Activated CD4-positive, CD25-positive, alpha-beta regulatory T cell treated with anti-CD3 and anti-CD28 coated beads, Interleukin-2, amount 50 U/mL, for 72 hours (primary cell): Measurements from ENCODE around the gene GNG7.
"Not testable (repeated sequence)": the region's sequence is repeated elsewhere in the genome, so short reads cannot be mapped to it uniquely, and the experiment has no call there.

Experiments used
- DNase-seq: peaks from one replicate; pipeline ENCODE4 v3.0.0; 2021

The GNG7 gene

DNA sequence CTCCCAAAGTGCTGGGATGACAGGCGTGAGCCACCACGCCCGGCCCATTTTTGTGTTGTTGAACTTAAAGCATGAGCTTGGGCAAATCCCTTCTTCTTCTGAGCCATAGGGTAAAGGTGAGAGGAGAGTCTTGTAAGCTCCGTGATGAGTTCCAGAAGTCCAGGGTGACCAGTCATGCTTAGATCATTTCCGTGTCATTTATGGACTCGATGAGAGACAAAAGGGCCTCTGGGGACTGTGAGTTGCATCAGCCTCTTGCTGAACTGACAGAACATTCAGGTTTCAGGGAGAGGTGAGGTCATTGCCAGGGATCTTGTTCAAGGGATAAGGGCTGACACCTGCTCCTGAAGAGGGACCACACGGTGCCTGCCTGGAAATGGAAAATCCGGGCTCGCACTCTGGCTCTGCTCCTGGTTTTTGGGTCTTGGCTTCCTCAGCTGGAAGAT, 173.0 kb downstream of the GNG7 start:
- DNase-seq, result no peak

DNA sequence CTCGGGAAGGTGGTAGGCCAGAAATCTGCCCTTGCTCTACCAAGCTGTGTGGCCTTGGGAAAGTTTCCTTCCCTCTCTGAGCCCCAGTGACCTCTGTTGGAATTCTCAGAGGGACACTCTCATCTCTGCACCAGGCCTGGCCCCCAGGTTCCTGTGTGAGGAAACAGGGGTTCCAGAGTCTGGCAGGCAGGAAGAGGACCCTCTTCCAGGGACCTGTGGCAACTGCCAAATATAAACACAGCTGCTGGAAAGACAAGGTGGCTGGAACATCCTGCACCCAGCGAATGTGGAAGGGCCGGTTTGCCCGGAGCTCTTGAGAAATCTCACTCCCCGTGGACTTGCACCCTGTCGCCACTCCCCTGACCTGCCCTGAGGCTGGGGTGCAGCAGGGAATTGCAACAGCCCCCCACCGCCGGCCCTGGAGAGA, 173.8 kb downstream of the GNG7 start:
- no peak for DNase-seq

DNA sequence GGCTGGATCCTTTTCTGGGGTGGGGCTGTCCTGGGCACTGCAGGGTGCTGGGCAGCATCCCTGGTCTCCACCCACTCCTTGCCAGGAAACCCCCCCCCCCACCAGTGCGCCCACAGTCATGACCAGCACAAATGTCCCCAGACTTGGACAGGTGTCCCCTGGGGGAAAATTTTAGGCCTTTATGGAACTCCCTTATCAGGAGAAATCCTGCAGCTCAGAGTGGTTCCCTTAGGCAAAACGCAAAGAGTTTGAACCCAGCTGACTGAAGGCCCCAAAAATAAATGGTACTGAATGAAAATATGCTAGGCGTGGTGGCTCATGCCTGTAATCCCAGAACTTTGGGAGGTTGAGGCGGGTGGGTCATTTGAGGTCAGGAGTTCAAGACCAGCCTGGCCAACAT, 174.8 kb downstream of the GNG7 start:
- DNase-seq, result no peak

- no peak for DNase-seq
These were observed 175.3 kb downstream of the GNG7 start for GRCh38 chr19:2527171-2527570.

DNA sequence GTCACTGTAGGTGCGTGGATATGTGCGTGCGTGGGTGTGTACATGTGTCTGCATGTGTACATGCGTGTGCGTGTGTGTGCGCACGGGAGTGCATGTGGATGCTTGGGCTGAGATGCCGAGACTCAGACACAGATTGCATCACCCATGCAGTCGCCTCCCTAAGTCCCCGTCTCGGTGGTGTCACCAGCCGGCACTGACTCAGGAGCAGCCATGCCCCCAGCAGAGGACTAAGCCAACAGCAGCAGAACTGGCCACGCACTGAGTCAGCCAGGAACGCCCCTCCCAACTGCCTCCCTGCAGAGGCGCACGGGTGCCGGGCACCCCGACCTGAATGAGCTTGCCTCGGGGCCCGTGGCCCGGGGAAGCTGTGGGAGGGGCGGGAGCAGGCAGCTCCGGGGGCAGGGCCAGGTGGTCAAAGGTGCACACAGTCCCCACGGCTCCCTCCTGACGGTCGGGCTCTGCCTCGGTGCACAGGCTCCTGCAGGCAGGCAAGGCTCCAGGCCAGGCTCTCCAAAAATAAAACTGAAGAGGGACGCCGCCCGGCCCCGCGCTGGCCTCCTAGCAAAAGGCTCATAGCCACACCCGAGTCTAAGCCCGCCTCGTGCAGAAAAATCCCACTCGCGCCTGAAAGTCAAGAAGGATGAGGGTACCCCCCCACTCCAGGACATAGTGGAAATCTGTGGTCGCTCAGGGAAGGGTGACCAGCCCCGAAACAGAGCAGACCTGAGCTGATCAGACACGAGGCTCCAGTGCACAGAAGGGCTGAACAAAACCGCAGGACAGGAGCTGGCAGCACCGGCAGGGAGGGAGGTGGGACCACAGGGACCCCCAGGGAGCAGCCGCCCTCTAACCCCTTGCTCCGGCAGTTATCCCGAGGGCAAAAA, 177.4 kb downstream of the GNG7 start:
- no peak for DNase-seq

DNA sequence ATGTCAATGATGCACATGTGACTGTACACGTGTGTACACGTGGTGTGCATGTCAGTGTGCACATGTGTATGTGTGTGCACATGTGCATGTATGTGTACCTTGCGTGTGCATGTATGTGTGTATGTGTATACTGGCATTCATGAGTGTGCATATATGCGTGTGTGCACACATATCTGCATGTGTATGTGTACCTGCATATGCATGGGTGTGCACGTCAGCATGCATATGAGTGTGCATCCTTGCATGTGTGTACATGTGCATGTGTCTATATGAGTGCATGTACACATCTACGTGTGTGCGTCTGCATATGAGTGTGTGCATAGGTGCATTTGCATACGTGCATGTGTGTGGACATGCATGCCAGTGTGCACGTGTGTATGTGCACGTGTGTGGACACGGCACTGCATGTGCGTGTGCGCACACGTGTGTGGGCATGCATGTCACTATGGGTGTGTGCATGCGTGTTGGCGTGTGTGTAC, 178.1 kb downstream of the GNG7 start:
- DNase-seq, result no peak

- no peak for DNase-seq
These were observed 178.7 kb downstream of the GNG7 start for GRCh38 chr19:2523630-2524311.

DNA sequence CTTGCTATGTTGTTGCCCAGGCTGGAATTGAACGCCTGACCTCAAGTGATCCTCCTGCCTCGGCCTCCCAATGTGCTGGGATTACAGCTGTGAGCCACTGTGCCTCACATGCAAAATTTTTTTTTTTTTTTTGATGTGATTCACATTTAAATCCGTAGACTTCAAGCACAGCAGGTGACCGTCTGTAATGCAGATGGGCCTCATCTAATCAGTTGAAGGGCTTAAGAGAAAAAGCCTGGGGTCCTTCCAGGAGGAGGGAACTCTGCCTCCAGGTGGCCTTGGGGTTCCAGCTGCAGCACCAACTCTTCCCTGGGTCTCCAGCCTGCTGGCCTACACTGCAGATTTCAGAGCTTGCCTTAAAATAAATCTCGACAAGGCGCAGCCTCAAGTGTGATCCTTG, 183.0 kb downstream of the GNG7 start:
- DNase-seq, result no peak

GRCh38 chr19:2518856-2519255, 183.6 kb downstream of the GNG7 start:
- DNase-seq, result not testable (repeated sequence)

DNA sequence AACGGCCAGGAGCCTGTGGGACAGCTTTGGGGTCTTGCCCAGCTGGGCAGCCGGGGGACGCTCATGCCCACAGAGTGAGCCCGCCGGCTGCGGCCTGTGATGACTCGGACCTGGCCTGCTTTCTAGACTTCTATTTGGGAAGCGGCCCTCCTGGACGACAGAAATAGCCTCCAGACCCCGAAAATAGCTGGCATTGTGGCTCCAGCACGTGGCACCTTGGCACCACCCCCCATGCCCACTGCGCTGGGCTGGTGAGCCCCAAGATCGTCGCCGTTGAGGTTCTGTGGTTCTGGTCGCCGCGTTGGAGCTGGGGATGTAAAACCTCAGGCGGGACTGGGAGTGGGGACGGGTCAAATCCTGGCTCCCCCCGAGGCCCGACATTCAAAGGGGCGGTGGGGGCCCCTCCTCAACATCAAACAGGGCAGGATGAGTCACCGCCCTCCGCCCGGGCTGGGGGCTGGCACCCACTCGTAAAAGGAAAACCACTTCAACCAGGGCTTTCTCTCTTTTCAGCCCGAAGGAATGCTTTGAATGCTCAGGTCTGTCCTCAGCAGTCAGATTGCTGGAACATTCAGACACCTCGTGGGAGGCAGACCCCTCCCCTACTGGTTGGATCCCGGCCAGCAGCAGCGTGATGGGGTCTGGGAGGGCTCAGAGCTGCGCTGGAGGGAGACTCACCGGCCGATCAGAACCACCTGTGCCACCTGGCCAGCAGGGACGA, 184.5 kb downstream of the GNG7 start:
- DNase-seq, result no peak

- no peak for DNase-seq
These were observed 185.8 kb downstream of the GNG7 start for GRCh38 chr19:2516727-2517126.

GRCh38 chr19:2514981-2515518, 187.4 kb downstream of the GNG7 start:
- no peak for DNase-seq

GRCh38 chr19:2512523-2513431, 189.7 kb downstream of the GNG7 start:
- DNase-seq, result no peak

GRCh38 chr19:2511991-2512390, 190.5 kb downstream of the GNG7 start:
- DNase-seq, result no peak

- DNase-seq, result no peak
These were observed 190.9 kb downstream of the GNG7 start for GRCh38 chr19:2511570-2511969.

DNA sequence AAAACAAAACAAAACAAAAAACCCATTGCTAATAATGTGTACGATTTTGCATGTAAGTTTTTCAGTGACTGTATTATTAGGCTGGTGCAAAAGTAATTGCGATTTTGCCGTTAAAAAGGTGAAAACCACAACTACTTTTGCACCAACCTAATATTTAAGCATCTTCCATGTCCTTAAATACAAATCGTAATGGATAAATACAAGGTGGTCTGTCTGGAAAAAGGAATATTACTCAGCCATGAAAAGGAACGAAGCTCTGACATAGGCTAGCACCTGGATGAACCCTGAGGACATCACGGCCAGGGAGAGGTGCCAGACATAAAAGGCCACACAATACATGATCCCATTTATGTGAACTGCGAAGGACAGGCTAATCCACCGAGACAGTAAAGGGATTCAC, 193.4 kb downstream of the GNG7 start:
- no peak for DNase-seq

DNA sequence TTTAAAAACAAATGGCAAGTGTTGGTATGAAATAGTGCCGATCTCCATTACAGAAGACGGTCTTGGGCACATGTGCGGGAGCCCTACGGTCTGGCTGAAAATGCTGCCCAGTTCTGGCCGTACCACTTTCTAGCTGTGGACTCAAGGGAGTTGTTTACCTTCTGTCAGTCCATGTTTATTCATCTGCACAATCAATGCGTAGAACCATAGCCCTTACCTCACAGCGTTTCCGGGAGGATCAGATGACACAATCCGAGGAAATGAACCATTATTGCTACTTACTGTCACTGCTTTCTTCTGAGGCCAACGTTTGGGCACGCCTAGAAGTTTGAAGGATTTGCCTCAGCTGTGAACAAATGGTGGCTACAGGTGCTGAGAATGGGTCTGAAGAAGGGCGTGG, 195.4 kb downstream of the GNG7 start:
- no peak for DNase-seq

GRCh38 chr19:2506656-2507055, 195.8 kb downstream of the GNG7 start:
- DNase-seq, result not testable (repeated sequence)

DNA sequence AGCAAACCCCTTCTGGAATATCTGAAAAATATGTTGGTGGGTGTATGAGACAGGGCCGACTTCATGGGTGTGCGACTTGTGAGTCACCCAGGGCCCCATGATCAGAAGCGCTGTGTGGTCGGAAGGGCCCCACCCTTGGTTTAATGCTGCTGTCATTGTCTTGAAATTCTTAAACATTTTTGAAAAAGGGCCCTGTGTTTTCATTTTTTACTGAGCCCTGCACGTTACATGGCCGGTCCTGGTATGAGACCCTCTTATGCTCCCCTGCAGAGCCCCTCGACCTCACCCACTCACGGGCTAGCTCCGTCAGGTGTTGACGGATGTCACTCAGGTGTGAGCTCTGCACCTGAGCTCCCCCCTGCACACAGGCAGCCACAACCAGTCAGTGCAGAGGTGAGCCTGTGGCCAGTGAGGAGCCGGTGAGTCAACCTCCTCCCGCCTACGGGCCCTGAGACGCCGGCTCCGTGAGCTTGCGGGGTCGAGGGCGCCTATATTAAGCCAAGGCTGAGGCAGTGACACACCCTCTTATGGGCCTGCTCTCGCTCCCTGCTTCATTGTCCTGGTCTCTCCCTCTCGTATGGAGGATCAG, 198.9 kb downstream of the GNG7 start:
- DNase-seq, result peak; percentile 57

DNA sequence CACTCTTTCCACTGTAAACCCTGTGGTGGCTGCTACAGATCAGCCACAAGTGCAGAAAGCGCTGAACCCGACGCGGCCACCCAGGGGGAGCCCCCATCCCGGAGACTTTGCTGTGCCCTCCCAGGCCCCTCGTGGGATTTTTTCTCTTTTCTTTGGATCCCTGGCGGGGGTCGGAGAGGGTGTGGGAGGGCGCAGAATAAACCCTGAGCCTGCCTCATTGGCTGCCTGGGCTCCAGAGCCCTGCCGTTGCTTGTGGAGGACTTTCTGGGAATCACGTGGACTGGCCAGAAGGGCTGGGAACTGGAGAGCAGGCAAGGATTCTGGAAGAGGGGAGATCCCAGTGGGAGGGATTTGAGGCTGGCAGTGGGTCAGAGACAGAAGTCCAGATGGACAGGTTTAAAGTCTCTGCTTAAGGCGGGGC, 201.6 kb downstream of the GNG7 start:
- DNase-seq, result no peak

DNA sequence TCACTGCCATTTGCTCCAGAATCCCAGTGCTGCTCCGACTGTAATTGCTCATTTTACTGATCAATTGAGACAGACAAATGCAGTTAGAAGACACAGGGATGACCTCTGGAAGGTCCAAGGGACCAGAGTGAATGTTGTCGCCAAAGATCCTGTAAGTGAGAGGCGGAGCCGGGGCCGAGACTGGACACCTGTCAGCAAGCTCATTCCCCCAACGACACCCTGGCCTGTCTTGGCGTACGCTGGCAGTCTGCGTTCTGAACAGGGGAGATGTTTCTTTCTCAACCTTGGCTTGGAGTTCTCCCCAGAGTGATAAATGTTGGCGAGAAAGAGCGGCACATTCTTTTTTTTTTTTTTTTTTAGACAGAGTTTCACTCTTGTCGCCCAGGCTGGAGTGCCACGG, 202.3 kb downstream of the GNG7 start:
- no peak for DNase-seq

DNA sequence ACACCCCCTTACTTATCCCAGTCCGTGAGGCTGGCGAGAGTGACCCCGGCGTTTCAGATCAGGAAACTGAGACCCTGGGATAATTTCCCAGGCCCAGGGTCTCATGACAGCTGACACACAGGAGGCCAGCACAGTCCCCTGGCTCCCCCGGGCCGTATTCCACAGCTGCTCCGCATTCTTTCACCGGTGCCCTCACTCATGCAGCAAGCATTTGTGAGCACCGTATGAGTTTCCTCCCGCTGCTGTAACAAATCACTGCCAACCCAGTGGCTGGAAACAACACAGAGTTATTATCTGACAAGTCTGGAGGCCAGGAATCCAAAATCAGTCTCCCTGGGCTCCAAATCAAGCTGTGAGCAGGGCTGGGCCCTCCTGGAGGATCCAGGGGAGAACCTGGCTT, 205.3 kb downstream of the GNG7 start:
- DNase-seq, result no peak
